Sigmoid colon (tissue), 3 donors: ENCODE measurements around the gene MC3R.

ENCODE experiments used
- CTCF ChIP-seq, 4 experiments: fragments of 450-650 bp in 3 of 4; fragments of 200-600 bp in 1 of 4; IDR thresholded peaks; one replicate each; pipeline ENCODE4 v1.5.1; 2016 to 2019; ENCODE audit warnings: antibody characterized with exemption in 4 of 4, mild to moderate bottlenecking in 3 of 4, moderate library complexity in 2 of 4
- POLR2A ChIP-seq, 2 donors: fragments of 450-650 bp; IDR thresholded peaks; one replicate each; pipeline ENCODE4 v1.6.1; 2016; ENCODE audit warnings: antibody characterized with exemption in 2 of 2, mild to moderate bottlenecking in 2 of 2, moderate library complexity in 2 of 2

- no peak for TF ChIP-seq CTCF (IDR thresholded peaks at IDR 0.05)
- no peak for TF ChIP-seq POLR2A (IDR thresholded peaks at IDR 0.05)
Measured at GRCh38 chr20:56274156-56274555, 25.6 kb downstream of the MC3R start.
